Stimulated activated effector memory CD8-positive, alpha-beta T cell treated with anti-CD3 and anti-CD28 coated beads, Interleukin-12 subunit alpha, Interleukin-12 subunit beta, amount 100 ng/mL, for 72 hours (primary cell): ENCODE data around the gene DDN.
A peak's percentile ranks its signal among the peaks of the same experiment; 100 is the strongest.

Experiments used
- ATAC-seq: fragments of 150-1000 bp; cut with Tn5 transposase; 2 replicates; pipeline ENCODE4 v1.10.0; 2021
- DNase-seq, 2 donors: peaks; one replicate each; pipeline ENCODE4 v3.0.0; 2021 to 2022; ENCODE audit warnings: low spot score in 2 of 2
- H3K27ac Mint-ChIP-seq: one replicate; pipeline ENCODE4 v1.8.0; 2022; ENCODE audit warnings: mild to moderate bottlenecking, mixed read lengths
- H3K36me3 Mint-ChIP-seq: one replicate; pipeline ENCODE4 v1.8.0; 2022; ENCODE audit warnings: mild to moderate bottlenecking, mixed read lengths
- H3K4me1 Mint-ChIP-seq: one replicate; pipeline ENCODE4 v1.8.0; 2022; ENCODE audit warnings: mixed read lengths
- H3K4me3 Mint-ChIP-seq: one replicate; pipeline ENCODE4 v1.8.0; 2022; ENCODE audit warnings: mild to moderate bottlenecking, mixed read lengths
- H3K9me3 Mint-ChIP-seq: one replicate; pipeline ENCODE4 v1.8.0; 2022; ENCODE audit warnings: mixed read lengths

DDN gene

GRCh38 chr12:48956279-48957140 lies 42.7 kb downstream of the DDN start:
- peak overlapping the region; percentile 97 for H3K27ac Mint-ChIP-seq
- H3K9me3 Mint-ChIP-seq, result no peaks in the 10 kb centered on the region
- peaks cover 41% of the 10 kb centered on the region for H3K4me1 Mint-ChIP-seq
- H3K36me3 Mint-ChIP-seq, result peaks cover 13% of the 10 kb centered on the region
- ATAC-seq (peak; percentile 59), DNase-seq (peak in 1 of 2 donors; percentile 64)
- H3K4me3 Mint-ChIP-seq, result peak overlapping the region; percentile 99

DNA sequence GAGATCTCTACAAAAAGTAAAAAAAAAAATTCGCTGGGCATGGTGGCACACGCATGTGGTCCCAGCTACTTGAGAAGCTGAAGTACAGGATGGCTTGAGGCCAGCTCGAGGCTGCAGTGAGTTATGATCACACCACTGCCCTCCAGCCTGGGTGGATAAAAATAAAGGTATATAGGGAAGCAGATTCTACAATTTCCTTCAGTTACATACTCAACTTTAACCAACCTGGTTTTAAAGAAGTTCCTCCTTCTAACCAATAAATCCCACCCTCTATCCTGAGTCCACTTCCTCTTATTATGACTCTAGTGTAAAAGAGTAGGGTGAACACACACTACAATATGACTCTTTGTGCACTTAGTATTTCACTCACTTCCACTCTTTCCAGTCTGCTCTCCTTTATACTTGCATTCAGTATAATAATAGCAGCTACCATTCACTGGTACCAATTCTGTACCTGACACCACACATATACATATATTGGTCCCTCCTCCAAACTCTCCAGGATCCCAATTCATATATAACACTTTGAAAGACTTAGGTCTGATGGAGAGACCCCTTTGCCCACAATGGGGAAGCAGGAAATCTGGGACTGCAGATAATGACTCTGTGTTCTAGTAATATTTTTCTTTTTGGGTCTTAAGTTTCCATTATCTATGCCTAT lies 44.2 kb downstream of the DDN start:
- Mint-ChIP-seq H3K4me3 (peak overlapping the region; percentile 99), H3K4me1 (peaks cover 50% of the 10 kb centered on the region), H3K27ac (no peak overlapping the region), H3K36me3 (peaks cover 16% of the 10 kb centered on the region), H3K9me3 (no peaks in the 10 kb centered on the region)
- DNase-seq, result no peak
- no peak for ATAC-seq

DNA sequence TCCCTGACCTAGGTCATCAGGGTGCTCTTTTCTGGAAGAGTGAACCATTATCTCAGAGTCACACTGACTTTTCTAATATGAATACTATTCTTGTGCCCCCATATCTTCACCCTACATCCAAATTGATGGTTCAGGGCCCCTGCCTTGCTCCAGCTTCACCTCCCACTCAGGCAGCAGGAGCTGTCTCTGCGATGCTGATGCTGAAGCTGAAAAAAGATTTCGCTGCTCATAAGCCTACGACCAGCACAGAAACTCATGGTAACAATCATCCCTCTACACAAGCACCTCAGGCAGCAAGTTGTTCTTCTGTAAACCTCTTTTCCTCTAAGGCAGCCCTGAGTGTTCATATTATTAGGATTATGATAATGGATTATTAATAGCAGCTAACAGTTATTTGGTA lies 45.1 kb downstream of the DDN start:
- Mint-ChIP-seq H3K4me3 (no peak overlapping the region), H3K4me1 (peaks cover 50% of the 10 kb centered on the region), H3K36me3 (peaks cover 16% of the 10 kb centered on the region), H3K27ac (no peak overlapping the region), H3K9me3 (no peaks in the 10 kb centered on the region)
- DNase-seq, result no peak
- no peak for ATAC-seq

DNA sequence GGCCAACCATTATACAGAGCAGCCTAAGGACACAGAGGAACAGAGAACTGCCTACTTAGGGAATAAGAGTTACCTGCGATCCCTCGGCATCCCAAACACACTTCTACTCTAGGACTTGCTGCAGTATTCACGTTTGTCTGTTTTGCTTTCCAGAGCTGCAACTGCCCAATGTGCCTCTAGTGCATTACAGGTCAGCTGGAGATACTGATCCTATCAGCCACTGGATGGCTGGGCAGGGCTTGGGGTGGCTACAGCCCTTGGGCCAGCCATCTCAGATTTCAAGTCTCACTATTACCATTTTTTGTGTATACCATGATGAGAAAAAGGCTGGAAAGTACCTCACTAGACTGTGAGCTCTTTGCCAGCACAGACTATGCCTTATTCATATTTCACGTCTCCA lies 46.5 kb downstream of the DDN start:
- no peaks in the 10 kb centered on the region for H3K9me3 Mint-ChIP-seq
- H3K27ac Mint-ChIP-seq, result no peak overlapping the region
- DNase-seq, result no peak
- peaks cover 16% of the 10 kb centered on the region for H3K36me3 Mint-ChIP-seq
- H3K4me1 Mint-ChIP-seq, result peaks cover 53% of the 10 kb centered on the region
- ATAC-seq, result no peak
- no peak overlapping the region for H3K4me3 Mint-ChIP-seq

DNA sequence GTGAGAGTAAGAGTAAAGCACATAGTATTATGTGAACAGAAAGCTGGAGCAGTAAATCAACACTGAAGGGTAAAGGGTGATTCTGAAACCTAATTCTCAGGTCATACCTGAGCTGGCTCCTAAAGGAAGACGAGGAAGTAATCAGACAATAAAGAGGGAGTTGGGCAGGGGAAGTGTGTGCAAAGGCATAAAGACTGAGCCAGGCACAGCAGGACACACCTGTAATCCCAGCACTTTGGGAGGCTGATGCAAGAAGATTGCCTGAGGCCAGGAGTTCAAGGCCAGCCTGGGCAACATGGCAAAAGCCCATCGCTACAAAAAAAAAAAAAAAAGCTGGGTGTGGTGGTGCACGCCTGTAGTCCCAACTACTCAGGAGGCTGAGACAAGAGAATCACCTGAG lies 51.4 kb downstream of the DDN start:
- peaks cover 32% of the 10 kb centered on the region for H3K4me1 Mint-ChIP-seq
- DNase-seq (no peak), ATAC-seq (no peak)
- H3K27ac Mint-ChIP-seq, result peak overlapping the region; percentile 49
- no peaks in the 10 kb centered on the region for H3K9me3 Mint-ChIP-seq
- H3K4me3 Mint-ChIP-seq, result no peak overlapping the region
- H3K36me3 Mint-ChIP-seq, result peaks cover 9% of the 10 kb centered on the region

DNA sequence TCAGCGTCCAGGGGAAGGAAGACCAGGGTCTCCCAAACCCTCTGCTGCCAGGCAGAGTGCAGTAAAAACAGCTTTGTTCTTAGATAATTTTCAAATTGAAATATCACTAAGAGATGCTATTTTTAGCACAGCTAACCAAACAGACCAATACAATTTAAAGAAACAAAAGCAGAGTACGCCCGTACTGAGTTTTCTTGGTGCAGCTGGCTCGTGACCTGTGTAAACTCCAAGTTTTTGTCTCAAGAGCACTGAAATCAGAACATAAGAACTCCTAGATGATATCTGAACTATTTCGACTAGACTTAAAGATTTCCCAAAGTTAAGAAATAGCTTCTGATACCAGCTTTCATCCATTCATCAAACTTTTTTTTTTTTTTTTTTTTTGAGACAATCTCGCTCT lies 52.2 kb downstream of the DDN start:
- Mint-ChIP-seq H3K4me3 (no peak overlapping the region), H3K36me3 (peaks cover 9% of the 10 kb centered on the region), H3K4me1 (peaks cover 34% of the 10 kb centered on the region), H3K9me3 (no peaks in the 10 kb centered on the region), H3K27ac (peak overlapping the region; percentile 49)
- no peak for ATAC-seq
- DNase-seq, result no peak

DNA sequence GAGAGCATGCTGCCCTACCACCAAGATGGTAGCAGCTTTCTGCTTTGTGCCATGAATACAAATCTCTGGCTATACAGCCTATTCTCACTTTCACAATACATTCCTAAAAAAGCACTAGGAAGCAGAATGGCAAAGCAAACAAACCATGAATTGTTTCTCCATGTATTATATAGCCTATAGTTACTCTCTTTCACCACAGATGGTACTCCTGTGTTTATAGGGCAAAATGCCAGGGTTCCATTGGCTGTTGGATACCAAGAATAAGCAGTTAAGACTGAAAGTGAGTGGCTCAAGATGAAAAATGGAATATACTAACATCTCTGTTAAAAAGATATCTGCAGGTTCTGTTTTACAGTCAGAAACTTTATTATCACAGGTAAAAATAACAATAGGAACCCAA lies 53.0 kb downstream of the DDN start:
- peak overlapping the region; percentile 49 for H3K27ac Mint-ChIP-seq
- H3K4me3 Mint-ChIP-seq, result no peak overlapping the region
- H3K4me1 Mint-ChIP-seq, result peaks cover 34% of the 10 kb centered on the region

More for the DNA sequence above, 53.0 kb downstream of the DDN start:
- DNase-seq, result no peak
- no peak for ATAC-seq
- Mint-ChIP-seq H3K9me3 (no peaks in the 10 kb centered on the region), H3K36me3 (peaks cover 8% of the 10 kb centered on the region)
